ENCODE data around the gene CELSR1. TPM values are rescaled to one million over a fixed set of nuclear protein-coding genes. Genes with fewer than 3 reads are reported as not detected.
"Not testable (repeated sequence)": the region's sequence is repeated elsewhere in the genome, so short reads cannot be mapped to it uniquely, and the experiment has no call there.

CELSR1 gene
- total RNA-seq, 3 donors from 2014 or later (not counting 1 experiment from before 2014, with no cell fraction given) = 0.89 to 3.9 (median 1.9) TPM

DNA sequence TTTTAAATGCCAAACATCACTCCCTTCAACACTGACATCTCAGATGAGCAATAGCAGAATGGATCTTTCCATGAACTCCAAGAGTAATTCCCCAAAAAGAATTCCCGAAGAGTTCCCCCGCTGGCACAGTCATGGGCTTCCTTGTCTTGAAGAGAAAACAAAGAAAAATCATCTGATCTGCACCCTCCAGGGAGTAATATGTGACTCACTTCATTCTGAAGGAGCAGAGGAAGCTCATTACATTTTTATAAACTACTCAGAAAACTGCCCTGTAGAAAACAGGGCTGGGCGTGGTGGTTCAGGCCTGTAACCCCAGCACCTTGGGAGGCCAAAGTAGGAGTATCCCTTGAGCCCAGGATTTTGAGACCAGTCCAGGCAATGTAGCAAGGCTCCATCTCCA lies 35.7 kb downstream of the CELSR1 start:
- intact Hi-C loops (cut with micrococcal nuclease) = no loop called here
- H3K36me3 ChIP-seq (ENCODE audit: control insufficient read depth, insufficient read depth, low read length) = no peaks in the 10 kb centered on the region
- H3K27me3 ChIP-seq (ENCODE audit: control insufficient read depth, insufficient read depth, low read length) = peaks cover 4% of the 10 kb centered on the region
- H3K9me3 Mint-ChIP-seq = no peaks in the 10 kb centered on the region
- H3K27ac Mint-ChIP-seq = no peak overlapping the region
- no peaks in the 10 kb centered on the region for H3K36me3 Mint-ChIP-seq
- H3K4me3 Mint-ChIP-seq = no peak overlapping the region
- H3K9me3 ChIP-seq (ENCODE audit: control insufficient read depth, insufficient read depth, low read length) = no peaks in the 10 kb centered on the region
- no peak for DNase-seq
- TF ChIP-seq, protein P1, sequence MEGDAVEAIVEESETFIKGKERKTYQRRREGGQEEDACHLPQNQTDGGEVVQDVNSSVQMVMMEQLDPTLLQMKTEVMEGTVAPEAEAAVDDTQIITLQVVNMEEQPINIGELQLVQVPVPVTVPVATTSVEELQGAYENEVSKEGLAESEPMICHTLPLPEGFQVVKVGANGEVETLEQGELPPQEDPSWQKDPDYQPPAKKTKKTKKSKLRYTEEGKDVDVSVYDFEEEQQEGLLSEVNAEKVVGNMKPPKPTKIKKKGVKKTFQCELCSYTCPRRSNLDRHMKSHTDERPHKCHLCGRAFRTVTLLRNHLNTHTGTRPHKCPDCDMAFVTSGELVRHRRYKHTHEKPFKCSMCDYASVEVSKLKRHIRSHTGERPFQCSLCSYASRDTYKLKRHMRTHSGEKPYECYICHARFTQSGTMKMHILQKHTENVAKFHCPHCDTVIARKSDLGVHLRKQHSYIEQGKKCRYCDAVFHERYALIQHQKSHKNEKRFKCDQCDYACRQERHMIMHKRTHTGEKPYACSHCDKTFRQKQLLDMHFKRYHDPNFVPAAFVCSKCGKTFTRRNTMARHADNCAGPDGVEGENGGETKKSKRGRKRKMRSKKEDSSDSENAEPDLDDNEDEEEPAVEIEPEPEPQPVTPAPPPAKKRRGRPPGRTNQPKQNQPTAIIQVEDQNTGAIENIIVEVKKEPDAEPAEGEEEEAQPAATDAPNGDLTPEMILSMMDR (IDR thresholded peaks at IDR 0.05) = no peak
- H3K27ac ChIP-seq (ENCODE audit: low read length) = no peak overlapping the region
- no peak for ATAC-seq
- WGBS (ENCODE audit: insufficient coverage) = 89% methylated on average over 3 of the region's 3 CpGs
- H3K4me1 ChIP-seq (ENCODE audit: control insufficient read depth, insufficient read depth, low read length) = peaks cover 12% of the 10 kb centered on the region
- peaks cover 9 to 14% of the 10 kb centered on the region in 2 donors for H3K4me1 Mint-ChIP-seq
- H3K4me3 ChIP-seq (ENCODE audit: low read length) = no peak overlapping the region
- H3K27me3 Mint-ChIP-seq (ENCODE audit: low read depth in 2 of 2) = peaks cover 16 to 25% of the 10 kb centered on the region in 2 donors

DNA sequence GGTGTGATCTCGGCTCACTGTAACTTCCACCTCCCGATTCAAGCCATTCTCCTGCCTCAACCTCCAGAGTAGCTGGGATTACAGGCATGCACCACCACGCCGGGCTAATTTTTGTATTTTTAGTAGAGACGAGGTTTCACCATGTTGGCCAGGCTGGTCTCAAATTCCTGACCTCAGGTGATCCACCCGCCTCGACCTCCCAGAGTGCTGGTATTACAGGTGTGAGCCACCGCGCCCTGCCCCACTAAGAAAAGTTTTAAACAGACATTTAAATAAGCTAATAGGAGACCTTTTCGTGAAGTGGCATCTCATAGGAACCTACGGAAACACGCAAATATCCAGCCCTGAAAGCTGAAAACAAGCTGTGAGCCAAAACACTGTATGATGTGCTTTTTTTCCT lies 36.2 kb downstream of the CELSR1 start:
- DNase-seq; H3K36me3 ChIP-seq (ENCODE audit: control insufficient read depth, insufficient read depth, low read length); H3K27me3 ChIP-seq (ENCODE audit: control insufficient read depth, insufficient read depth, low read length); intact Hi-C loops (cut with micrococcal nuclease); H3K36me3 Mint-ChIP-seq; H3K9me3 Mint-ChIP-seq; ATAC-seq; H3K27ac ChIP-seq (ENCODE audit: low read length); H3K27ac Mint-ChIP-seq; H3K9me3 ChIP-seq (ENCODE audit: control insufficient read depth, insufficient read depth, low read length); H3K4me3 ChIP-seq (ENCODE audit: low read length); H3K4me3 Mint-ChIP-seq: not testable (repeated sequence)
- peaks cover 12% of the 10 kb centered on the region for H3K4me1 ChIP-seq (ENCODE audit: control insufficient read depth, insufficient read depth, low read length)
- peaks cover 16 to 25% of the 10 kb centered on the region in 2 donors for H3K27me3 Mint-ChIP-seq (ENCODE audit: low read depth in 2 of 2)
- WGBS (ENCODE audit: insufficient coverage) = 91% methylated on average over 12 of the region's 12 CpGs
- peaks cover 9 to 14% of the 10 kb centered on the region in 2 donors for H3K4me1 Mint-ChIP-seq

DNA sequence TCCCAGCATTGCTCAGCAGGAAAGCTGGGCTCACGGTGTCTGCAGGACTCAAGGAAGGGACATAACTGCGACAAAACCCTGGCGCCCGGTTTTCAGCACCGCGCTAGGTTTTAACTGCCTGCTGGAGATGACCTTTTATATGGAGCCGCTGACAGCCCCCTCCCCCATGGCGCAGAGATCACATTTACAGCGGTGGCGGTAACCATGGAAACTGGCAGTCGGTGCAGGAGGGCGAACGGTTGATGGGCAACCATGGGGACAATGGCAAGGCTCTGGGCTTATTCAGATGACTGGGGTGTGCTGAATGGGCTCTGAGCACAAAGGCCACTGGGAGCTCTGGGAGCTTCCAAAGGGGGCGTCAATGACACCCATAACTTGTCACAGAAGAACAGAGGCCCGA lies 37.2 kb downstream of the CELSR1 start:
- Histone ChIP-seq H3K27ac (ENCODE audit: low read length) (no peak overlapping the region), H3K9me3 (ENCODE audit: control insufficient read depth, insufficient read depth, low read length) (no peaks in the 10 kb centered on the region), H3K4me3 (ENCODE audit: low read length) (no peak overlapping the region), H3K36me3 (ENCODE audit: control insufficient read depth, insufficient read depth, low read length) (no peaks in the 10 kb centered on the region), H3K27me3 (ENCODE audit: control insufficient read depth, insufficient read depth, low read length) (peaks cover 4% of the 10 kb centered on the region), H3K4me1 (ENCODE audit: control insufficient read depth, insufficient read depth, low read length) (peaks cover 12% of the 10 kb centered on the region)
- TF ChIP-seq, protein P1 (IDR thresholded peaks at IDR 0.05) = no peak
- intact Hi-C loops (cut with micrococcal nuclease) = no loop called here
- Mint-ChIP-seq H3K4me1 (peaks cover 9 to 14% of the 10 kb centered on the region in 2 donors), H3K27ac (no peak overlapping the region), H3K9me3 (no peaks in the 10 kb centered on the region), H3K27me3 (ENCODE audit: low read depth in 2 of 2) (peaks cover 16 to 25% of the 10 kb centered on the region in 2 donors), H3K4me3 (no peak overlapping the region), H3K36me3 (no peaks in the 10 kb centered on the region)
- ATAC-seq (no peak), DNase-seq (no peak)
- 48% methylated on average over 15 of the region's 15 CpGs for WGBS (ENCODE audit: insufficient coverage)

DNA sequence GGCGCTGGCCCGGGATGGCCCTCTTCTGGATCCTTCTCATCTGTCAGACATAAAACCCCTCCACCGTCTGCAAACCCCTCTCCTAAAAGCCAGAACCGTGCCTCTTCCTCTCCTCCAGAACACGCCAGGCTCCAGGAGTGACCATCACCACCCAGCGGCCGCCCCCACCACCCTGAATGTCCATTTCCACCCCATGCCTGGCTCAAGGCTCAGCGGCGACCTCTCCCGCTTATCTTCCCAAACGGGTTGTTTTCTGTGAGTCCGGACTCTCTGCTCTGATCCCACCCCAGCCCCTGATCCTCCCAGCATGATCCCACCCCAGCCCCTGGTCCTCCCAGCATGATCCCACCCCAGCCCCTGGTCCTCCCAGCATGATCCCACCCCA lies 37.6 kb downstream of the CELSR1 start:
- H3K27ac Mint-ChIP-seq = no peak overlapping the region
- H3K4me3 ChIP-seq (ENCODE audit: low read length) = no peak overlapping the region
- 42% methylated on average over 12 of the region's 12 CpGs for WGBS (ENCODE audit: insufficient coverage)
- H3K9me3 Mint-ChIP-seq = no peaks in the 10 kb centered on the region
- H3K27me3 Mint-ChIP-seq (ENCODE audit: low read depth in 2 of 2) = peaks cover 16 to 25% of the 10 kb centered on the region in 2 donors
- intact Hi-C loops (cut with micrococcal nuclease) = no loop called here
- TF ChIP-seq, protein P1 (IDR thresholded peaks at IDR 0.05) = no peak
- H3K36me3 Mint-ChIP-seq = no peaks in the 10 kb centered on the region
- no peaks in the 10 kb centered on the region for H3K9me3 ChIP-seq (ENCODE audit: control insufficient read depth, insufficient read depth, low read length)
- H3K4me1 Mint-ChIP-seq = peaks cover 9 to 14% of the 10 kb centered on the region in 2 donors
- peaks cover 12% of the 10 kb centered on the region for H3K4me1 ChIP-seq (ENCODE audit: control insufficient read depth, insufficient read depth, low read length)
- ATAC-seq (no peak), DNase-seq (no peak)
- no peaks in the 10 kb centered on the region for H3K36me3 ChIP-seq (ENCODE audit: control insufficient read depth, insufficient read depth, low read length)
- H3K27me3 ChIP-seq (ENCODE audit: control insufficient read depth, insufficient read depth, low read length) = peaks cover 4% of the 10 kb centered on the region
- no peak overlapping the region for H3K4me3 Mint-ChIP-seq
- no peak overlapping the region for H3K27ac ChIP-seq (ENCODE audit: low read length)

Measured in natural killer cell (primary cell).